HepG2 (cell line): ENCODE results near the gene METTL23. TPM values are rescaled to one million over a fixed set of nuclear protein-coding genes. Genes with fewer than 3 reads are reported as not detected.

Source experiments
- NCOA1 ChIP-seq: sonication (generic); formaldehyde crosslinking; IDR thresholded peaks from 2 replicates; pipeline ENCODE4 v1.9.0; 2021; ENCODE audit warnings: missing genetic modification reagents
- NFKBIZ ChIP-seq: IDR thresholded peaks from 2 replicates; pipeline ENCODE4 v1.6.1; 2018; ENCODE audit warnings: missing genetic modification reagents, missing compliant biosample characterization
- NR1H2 ChIP-seq: sonication (generic); formaldehyde crosslinking; IDR thresholded peaks from 2 replicates; pipeline ENCODE4 v1.8.1; 2022; ENCODE audit warnings: low read depth, missing genetic modification reagents, borderline replicate concordance
- PTBP1 ChIP-seq: fragments of 200-400 bp; formaldehyde crosslinking; IDR thresholded peaks from 2 replicates; pipeline ENCODE4 v1.6.1; 2018; ENCODE audit warnings: low read length, low read depth; ENCODE audit not compliant: poor library complexity, severe bottlenecking
- SNAI1 ChIP-seq: sonication (generic); formaldehyde crosslinking; IDR thresholded peaks from 2 replicates; pipeline ENCODE4 v1.5.0; 2020; ENCODE audit warnings: mild to moderate bottlenecking, missing genetic modification reagents, borderline replicate concordance
- SPEN ChIP-seq: sonication (generic); formaldehyde crosslinking; IDR thresholded peaks from 2 replicates; pipeline ENCODE4 v1.5.1; 2020; ENCODE audit warnings: low read depth, mild to moderate bottlenecking, missing genetic modification reagents
- SRSF9 ChIP-seq: fragments of 200-400 bp; formaldehyde crosslinking; IDR thresholded peaks from 2 replicates; pipeline ENCODE4 v1.6.1; 2018; ENCODE audit warnings: borderline replicate concordance, mild to moderate bottlenecking, low read depth, low read length; ENCODE audit not compliant: insufficient read depth, poor library complexity, severe bottlenecking
- ZNF274 ChIP-seq: sonication (generic); formaldehyde crosslinking; IDR thresholded peaks from 2 replicates; pipeline ENCODE4 v1.5.1; 2020; ENCODE audit warnings: mild to moderate bottlenecking, missing genetic modification reagents
- ZNF383 ChIP-seq: sonication (generic); formaldehyde crosslinking; IDR thresholded peaks from 2 replicates; pipeline ENCODE4 v1.4.0; 2020; ENCODE audit warnings: missing genetic modification reagents, mild to moderate bottlenecking, borderline replicate concordance
- ZNF501 ChIP-seq: sonication (generic); formaldehyde crosslinking; IDR thresholded peaks from 2 replicates; pipeline ENCODE4 v1.5.1; 2020; ENCODE audit warnings: mild to moderate bottlenecking, moderate library complexity, missing genetic modification reagents
- ZNF563 ChIP-seq: sonication (generic); formaldehyde crosslinking; IDR thresholded peaks from 2 replicates; pipeline ENCODE4 v1.8.0; 2022; ENCODE audit warnings: mild to moderate bottlenecking, moderate library complexity, missing genetic modification reagents
- ZNF816 ChIP-seq: sonication (generic); formaldehyde crosslinking; IDR thresholded peaks from 2 replicates; pipeline ENCODE4 v1.8.0; 2022; ENCODE audit warnings: missing genetic modification reagents, mild to moderate bottlenecking, borderline replicate concordance
- ZSCAN9 ChIP-seq: IDR thresholded peaks from 2 replicates; pipeline ENCODE4 v1.6.1; 2016; ENCODE audit warnings: borderline replicate concordance
- polyA plus RNA-seq, 8 experiments: library from polyadenylated mRNA; depleted of rRNA in 3 of 8; stranded (reverse) in 7 of 8; unstranded in 1 of 8; fragments of >200 nt; fragmentation: Illumina TruSeq in 4 of 8; extraction: Trizol in 4 of 8; gene quantifications; 2 replicates each; pipeline versions ENCODE4 v1.2.1 to v1.2.3, GENCODE V29; 2011 to 2016; ENCODE audit warnings: low read depth in 4 of 8, missing spikeins in 1 of 8, mixed read lengths in 1 of 8; ENCODE audit not compliant: insufficient read depth in 1 of 8
- total RNA-seq, 5 experiments: library from RNA; depleted of rRNA; stranded (reverse); fragments of >200 nt; fragmentation: Illumina TruSeq; extraction: Trizol; gene quantifications; 2 replicates each; pipeline ENCODE4 v1.2.3, GENCODE V29; 2016; ENCODE audit warnings: low read depth in 1 of 5
- TF ChIP-seq, protein P1 (sequence below): sonication (generic); formaldehyde crosslinking; IDR thresholded peaks from 2 replicates; pipeline ENCODE4 v1.4.0; 2020; ENCODE audit warnings: mild to moderate bottlenecking, missing genetic modification reagents
- TF ChIP-seq, protein P2 (sequence below): sonication (generic); formaldehyde crosslinking; IDR thresholded peaks from 2 replicates; pipeline ENCODE4 v1.8.0; 2022; ENCODE audit warnings: mild to moderate bottlenecking, missing genetic modification reagents
- TF ChIP-seq, protein P3 (sequence below): sonication (generic); formaldehyde crosslinking; IDR thresholded peaks from 2 replicates; pipeline ENCODE4 v1.8.0; 2022; ENCODE audit warnings: low read depth, missing genetic modification reagents
- TF ChIP-seq, protein P4 (sequence below): sonication (generic); formaldehyde crosslinking; IDR thresholded peaks from 2 replicates; pipeline ENCODE4 v1.8.0; 2022; ENCODE audit warnings: mild to moderate bottlenecking, missing genetic modification reagents, borderline replicate concordance
- TF ChIP-seq, protein P5 (sequence below): IDR thresholded peaks from 2 replicates; pipeline ENCODE4 v1.6.1; 2016; ENCODE audit warnings: low read depth

METTL23 gene
- total and polyA plus RNA-seq, 2 of the 13 experiments (the other 11 are each of a cell fraction or from before 2014, with no cell fraction given): 39.9 to 104 TPM

DNA sequence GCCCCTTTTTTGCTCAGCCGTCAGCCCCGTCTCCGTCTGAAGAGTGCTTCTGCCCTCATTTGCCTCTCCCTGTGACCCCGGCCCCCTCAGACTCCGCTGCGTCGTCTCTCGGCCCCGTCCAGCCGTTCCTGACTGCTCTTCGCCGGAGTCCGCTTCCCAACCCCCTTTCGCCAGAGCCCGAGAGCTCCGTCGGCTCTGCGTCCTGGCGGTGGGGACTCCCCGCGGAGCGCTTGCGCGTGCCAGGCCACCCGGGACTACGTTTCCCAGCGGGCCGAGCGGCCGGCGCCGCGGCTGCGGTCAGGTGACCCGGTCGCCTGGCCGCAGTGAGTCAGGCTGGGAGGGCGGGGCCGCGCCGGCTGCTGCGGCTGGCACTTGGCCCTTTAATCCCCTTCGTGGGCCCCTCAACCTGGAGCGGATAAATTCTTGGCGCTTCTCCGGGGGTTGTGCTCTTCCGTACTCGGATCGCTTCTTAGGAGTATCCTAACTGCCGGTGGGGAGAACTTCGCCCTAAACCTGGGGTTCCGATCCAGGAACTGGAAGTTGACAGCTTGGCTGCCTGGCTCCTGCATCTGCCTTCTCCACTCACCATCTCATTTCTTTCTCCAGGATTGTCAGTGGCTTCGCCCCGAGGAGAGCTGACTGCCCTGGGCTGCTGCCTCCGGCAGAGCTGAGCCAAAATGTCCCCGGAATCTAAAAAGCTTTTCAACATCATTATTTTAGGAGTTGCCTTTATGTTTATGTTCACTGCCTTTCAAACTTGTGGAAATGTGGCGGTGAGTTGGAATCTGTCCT lies 11.2 kb downstream of the METTL23 start, which contains the start of gene MFSD11 (continued):
- TF ChIP-seq, protein P1, sequence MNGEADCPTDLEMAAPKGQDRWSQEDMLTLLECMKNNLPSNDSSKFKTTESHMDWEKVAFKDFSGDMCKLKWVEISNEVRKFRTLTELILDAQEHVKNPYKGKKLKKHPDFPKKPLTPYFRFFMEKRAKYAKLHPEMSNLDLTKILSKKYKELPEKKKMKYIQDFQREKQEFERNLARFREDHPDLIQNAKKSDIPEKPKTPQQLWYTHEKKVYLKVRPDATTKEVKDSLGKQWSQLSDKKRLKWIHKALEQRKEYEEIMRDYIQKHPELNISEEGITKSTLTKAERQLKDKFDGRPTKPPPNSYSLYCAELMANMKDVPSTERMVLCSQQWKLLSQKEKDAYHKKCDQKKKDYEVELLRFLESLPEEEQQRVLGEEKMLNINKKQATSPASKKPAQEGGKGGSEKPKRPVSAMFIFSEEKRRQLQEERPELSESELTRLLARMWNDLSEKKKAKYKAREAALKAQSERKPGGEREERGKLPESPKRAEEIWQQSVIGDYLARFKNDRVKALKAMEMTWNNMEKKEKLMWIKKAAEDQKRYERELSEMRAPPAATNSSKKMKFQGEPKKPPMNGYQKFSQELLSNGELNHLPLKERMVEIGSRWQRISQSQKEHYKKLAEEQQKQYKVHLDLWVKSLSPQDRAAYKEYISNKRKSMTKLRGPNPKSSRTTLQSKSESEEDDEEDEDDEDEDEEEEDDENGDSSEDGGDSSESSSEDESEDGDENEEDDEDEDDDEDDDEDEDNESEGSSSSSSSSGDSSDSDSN (CRISPR knock-in tag): 0 out of 2 replicates have a peak, but pooled peaks have one; percentile 16
- TF ChIP-seq SRSF9 (no peak), NR1H2 (peak; percentile 2; the same call in 1 of the 2 replicates), SPEN (peak; percentile 46), SNAI1 (no peak), NCOA1 (CRISPR knock-in tag) (no peak), PTBP1 (no peak), ZNF274 (CRISPR knock-in tag) (no peak), ZSCAN9 (no peak; the same call in none of the 2 replicates), ZNF501 (CRISPR knock-in tag) (peak; percentile 94), ZNF816 (0 out of 2 replicates have a peak, but pooled peaks have one; percentile 84), NFKBIZ (CRISPR knock-in tag) (no peak), ZNF563 (CRISPR knock-in tag) (no peak; the same call in 1 of the 2 replicates), ZNF383 (peak; percentile 98)
- TF ChIP-seq, protein P2, sequence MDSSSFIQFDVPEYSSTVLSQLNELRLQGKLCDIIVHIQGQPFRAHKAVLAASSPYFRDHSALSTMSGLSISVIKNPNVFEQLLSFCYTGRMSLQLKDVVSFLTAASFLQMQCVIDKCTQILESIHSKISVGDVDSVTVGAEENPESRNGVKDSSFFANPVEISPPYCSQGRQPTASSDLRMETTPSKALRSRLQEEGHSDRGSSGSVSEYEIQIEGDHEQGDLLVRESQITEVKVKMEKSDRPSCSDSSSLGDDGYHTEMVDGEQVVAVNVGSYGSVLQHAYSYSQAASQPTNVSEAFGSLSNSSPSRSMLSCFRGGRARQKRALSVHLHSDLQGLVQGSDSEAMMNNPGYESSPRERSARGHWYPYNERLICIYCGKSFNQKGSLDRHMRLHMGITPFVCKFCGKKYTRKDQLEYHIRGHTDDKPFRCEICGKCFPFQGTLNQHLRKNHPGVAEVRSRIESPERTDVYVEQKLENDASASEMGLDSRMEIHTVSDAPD: no peak; the same call in 1 of the 2 replicates
- TF ChIP-seq, protein P3, sequence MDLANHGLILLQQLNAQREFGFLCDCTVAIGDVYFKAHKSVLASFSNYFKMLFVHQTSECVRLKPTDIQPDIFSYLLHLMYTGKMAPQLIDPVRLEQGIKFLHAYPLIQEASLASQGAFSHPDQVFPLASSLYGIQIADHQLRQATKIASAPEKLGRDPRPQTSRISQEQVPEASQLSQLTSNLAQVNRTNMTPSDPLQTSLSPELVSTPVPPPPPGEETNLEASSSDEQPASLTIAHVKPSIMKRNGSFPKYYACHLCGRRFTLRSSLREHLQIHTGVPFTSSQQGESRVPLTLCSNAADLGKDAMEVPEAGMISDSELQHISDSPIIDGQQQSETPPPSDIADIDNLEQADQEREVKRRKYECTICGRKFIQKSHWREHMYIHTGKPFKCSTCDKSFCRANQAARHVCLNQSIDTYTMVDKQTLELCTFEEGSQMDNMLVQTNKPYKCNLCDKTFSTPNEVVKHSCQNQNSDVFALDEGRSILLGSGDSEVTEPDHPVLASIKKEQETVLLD (CRISPR knock-in tag): peak; percentile 72
- TF ChIP-seq, protein P4, sequence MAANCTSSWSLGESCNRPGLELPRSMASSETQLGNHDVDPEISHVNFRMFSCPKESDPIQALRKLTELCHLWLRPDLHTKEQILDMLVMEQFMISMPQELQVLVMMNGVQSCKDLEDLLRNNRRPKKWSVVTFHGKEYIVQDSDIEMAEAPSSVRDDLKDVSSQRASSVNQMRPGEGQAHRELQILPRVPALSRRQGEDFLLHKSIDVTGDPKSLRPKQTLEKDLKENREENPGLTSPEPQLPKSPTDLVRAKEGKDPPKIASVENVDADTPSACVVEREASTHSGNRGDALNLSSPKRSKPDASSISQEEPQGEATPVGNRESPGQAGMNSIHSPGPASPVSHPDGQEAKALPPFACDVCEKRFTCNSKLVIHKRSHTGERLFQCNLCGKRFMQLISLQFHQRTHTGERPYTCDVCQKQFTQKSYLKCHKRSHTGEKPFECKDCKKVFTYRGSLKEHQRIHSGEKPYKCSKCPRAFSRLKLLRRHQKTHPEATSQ (CRISPR knock-in tag): no peak
- TF ChIP-seq, protein P5, sequence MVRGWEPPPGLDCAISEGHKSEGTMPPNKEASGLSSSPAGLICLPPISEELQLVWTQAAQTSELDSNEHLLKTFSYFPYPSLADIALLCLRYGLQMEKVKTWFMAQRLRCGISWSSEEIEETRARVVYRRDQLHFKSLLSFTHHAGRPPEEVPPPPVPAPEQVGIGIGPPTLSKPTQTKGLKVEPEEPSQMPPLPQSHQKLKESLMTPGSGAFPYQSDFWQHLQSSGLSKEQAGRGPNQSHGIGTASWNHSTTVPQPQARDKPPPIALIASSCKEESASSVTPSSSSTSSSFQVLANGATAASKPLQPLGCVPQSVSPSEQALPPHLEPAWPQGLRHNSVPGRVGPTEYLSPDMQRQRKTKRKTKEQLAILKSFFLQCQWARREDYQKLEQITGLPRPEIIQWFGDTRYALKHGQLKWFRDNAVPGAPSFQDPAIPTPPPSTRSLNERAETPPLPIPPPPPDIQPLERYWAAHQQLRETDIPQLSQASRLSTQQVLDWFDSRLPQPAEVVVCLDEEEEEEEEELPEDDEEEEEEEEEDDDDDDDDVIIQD (CRISPR knock-in tag): no peak
